Bronchial epithelial cell (primary cell): ENCODE results near the gene PRSS23. TPM values are rescaled to one million over a fixed set of nuclear protein-coding genes. Genes with fewer than 3 reads are reported as not detected.

ENCODE experiments used
- DNase-seq: peaks from one replicate; pipeline ENCODE4 v3.0.0-alpha.2; 2010; ENCODE audit warnings: low read depth
- FAIRE-seq: peaks from 2 replicates; lab custom pipeline; 2011; peaks lifted over from hg19 to GRCh38; lab: Jason Lieb, UNC
- H3K27me3 ChIP-seq: 2 replicates; pipeline ENCODE4 v1.5.1; 2011; ENCODE audit warnings: low read length; ENCODE audit not compliant: control insufficient read depth, insufficient read depth
- H3K36me3 ChIP-seq: 2 replicates; pipeline ENCODE4 v1.5.1; 2011; ENCODE audit warnings: low read length; ENCODE audit not compliant: control insufficient read depth, insufficient read depth
- H3K4me3 ChIP-seq: 2 replicates; pipeline ENCODE4 v1.5.1; 2011; ENCODE audit warnings: mild to moderate bottlenecking, low read depth, low read length, control low read depth
- CTCF ChIP-seq: IDR thresholded peaks from 2 replicates; pipeline ENCODE4 v1.5.1; 2011; ENCODE audit warnings: mild to moderate bottlenecking, moderate library complexity, low read length, control low read depth, inconsistent platforms; ENCODE audit not compliant: insufficient read depth, severe bottlenecking
- total RNA-seq: library from RNA; depleted of rRNA; stranded (reverse); fragments of >200 nt; gene quantifications from 2 replicates; pipeline ENCODE4 v1.2.1, GENCODE V29; 2014

The PRSS23 gene
- total RNA-seq, result 75.0 and 101 TPM in 2 replicates

- Histone ChIP-seq H3K36me3 (no peaks in the 10 kb centered on the region), H3K27me3 (no peaks in the 10 kb centered on the region), H3K4me3 (peak within 1 kb of the TSS; percentile 75)
- no peak for TF ChIP-seq CTCF
- FAIRE-seq (no peak), DNase-seq (no peak)
These were observed at the start of gene PRSS23 for GRCh38 chr11:86800076-86800959. PRSS23 (plus strand) TSS chr11:86800542; CDS start chr11:86807644, 7,102 bp downstream.

GRCh38 chr11:86753459-86753858 is 46.9 kb upstream of the PRSS23 start:
- no peak for TF ChIP-seq CTCF

GRCh38 chr11:86755146-86755545 is 45.2 kb upstream of the PRSS23 start:
- DNase-seq, result no peak

More at GRCh38 chr11:86753459-86753858, 46.9 kb upstream of the PRSS23 start:
- no peak for FAIRE-seq
- H3K36me3 ChIP-seq, result no peaks in the 10 kb centered on the region
- H3K4me3 ChIP-seq, result no peak overlapping the region
- no peaks in the 10 kb centered on the region for H3K27me3 ChIP-seq
- DNase-seq, result no peak

GRCh38 chr11:86758171-86758570 is 42.2 kb upstream of the PRSS23 start:
- Histone ChIP-seq H3K4me3 (no peak overlapping the region), H3K36me3 (no peaks in the 10 kb centered on the region), H3K27me3 (no peaks in the 10 kb centered on the region)
- TF ChIP-seq CTCF, result no peak
- FAIRE-seq (no peak), DNase-seq (no peak)

More at GRCh38 chr11:86755146-86755545, 45.2 kb upstream of the PRSS23 start:
- Histone ChIP-seq H3K27me3 (no peaks in the 10 kb centered on the region), H3K4me3 (no peak overlapping the region), H3K36me3 (no peaks in the 10 kb centered on the region)
- no peak for TF ChIP-seq CTCF
- no peak for FAIRE-seq

- TF ChIP-seq CTCF, result no peak
- DNase-seq, result no peak
- Histone ChIP-seq H3K4me3 (no peak overlapping the region), H3K36me3 (no peaks in the 10 kb centered on the region), H3K27me3 (no peaks in the 10 kb centered on the region)
- FAIRE-seq, result no peak
These were observed 39.8 kb upstream of the PRSS23 start for GRCh38 chr11:86760577-86760976.
